Measurements from ENCODE around the gene ADCYAP1. TPM values are rescaled to one million over a fixed set of nuclear protein-coding genes. Genes with fewer than 3 reads are reported as not detected.

The ADCYAP1 gene
- total RNA-seq, 1 donor from 2014 or later, result not detected

DNA sequence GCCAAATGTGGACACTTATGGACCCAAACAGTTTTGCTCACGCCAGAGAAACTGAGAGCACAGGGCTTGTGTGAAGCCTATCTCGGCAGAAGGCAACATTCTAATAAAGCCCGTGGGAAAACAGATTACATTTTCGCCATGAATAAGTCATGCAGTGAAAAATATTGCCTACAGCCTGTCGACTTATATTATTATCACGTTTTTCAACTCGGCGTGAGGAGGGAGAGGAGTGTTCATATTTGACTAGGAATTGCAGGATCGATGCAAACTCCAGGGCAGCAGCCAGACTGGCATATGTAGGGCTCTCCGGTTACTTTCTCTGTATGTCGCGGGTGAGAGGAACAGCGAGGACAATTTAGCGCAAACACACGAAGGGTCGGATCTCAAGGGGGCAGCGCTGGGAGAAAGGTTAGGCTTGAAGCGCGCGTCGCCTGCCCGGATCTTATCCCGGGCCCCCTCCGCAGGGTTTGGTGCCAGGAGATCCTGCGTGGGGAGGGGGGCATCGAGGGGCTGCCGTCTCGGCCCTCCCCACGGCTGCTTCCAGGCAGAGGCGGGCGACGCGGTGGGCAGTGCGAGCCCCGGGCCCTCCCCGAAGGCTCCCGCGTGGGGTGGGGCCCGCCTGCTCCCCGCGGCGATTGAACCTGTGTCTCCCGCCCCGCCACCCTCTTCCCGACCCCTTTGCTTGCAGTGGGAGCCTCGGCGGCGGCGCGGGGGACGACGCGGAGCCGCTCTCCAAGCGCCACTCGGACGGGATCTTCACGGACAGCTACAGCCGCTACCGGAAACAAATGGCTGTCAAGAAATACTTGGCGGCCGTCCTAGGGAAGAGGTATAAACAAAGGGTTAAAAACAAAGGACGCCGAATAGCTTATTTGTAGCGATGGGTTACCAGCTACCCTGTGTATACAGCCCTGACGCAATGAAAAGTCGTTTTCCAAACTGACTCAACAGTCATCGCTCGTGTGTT lies 4.4 kb downstream of the ADCYAP1 start:
- intact Hi-C loops (cut with micrococcal nuclease), result loop anchor here (10.0 kb wide), 1 partner anchor 56 kb away; no protein-coding TSS in a partner anchor

DNA sequence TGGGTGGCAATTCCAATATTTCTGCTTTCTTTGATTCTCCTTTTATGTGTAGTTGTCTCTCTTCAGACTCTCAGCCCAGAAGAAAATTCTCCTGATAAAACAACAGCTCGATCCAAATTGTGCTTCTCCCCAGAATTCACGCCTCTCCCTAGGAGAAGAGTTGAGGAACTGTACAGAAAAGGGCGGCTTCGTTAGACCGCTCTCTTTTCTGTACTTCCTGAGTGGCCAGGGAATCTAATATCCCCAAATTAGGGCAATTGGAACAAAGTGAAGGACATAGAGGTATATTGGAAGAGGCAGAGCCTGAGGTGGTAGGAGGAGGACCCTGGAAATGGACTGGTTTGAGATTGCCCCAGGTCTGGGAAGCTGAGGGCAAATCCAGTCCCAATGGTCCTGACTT lies 5.6 kb downstream of the ADCYAP1 start:
- intact Hi-C loops (cut with micrococcal nuclease), result no loop called here

DNA sequence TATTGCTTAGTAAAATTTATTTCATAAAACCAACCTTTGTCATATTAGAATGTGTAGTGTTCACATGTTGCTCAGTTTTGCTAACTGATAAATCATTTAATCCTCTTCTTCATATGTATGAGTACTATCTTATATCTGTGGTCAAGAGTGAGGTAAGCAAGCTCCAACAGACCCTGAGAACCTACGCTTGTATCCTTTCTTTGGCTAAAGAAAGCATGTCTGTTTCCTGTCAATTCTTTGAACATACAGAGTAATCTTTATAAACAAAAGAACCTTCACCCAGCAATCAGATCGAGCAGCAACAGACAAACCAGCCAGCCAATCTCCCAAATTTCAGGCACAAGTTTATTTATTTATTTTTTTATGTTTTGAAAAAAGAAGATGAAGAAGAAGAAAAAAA lies 6.4 kb downstream of the ADCYAP1 start:
- intact Hi-C loops (cut with micrococcal nuclease), result no loop called here

DNA sequence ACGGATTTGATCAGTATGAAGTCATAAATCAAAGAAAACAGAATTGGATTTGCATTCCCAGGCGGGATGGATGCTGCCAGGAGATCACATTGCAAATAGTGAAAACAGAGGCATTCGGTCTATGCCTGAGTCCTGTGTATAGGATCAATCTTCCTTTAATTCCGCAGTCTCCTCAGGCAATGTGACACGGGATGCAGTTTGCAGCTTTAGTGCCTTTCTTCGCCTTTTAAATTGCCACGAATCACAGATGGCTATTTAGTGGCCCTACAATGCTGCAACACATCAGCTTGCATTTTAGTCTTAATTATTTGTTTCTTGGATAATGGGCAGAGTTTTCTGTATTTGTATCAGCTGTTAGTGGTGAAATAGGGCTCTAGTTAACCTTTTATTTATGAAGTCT lies 6.8 kb downstream of the ADCYAP1 start:
- intact Hi-C loops (cut with micrococcal nuclease), result no loop called here

DNA sequence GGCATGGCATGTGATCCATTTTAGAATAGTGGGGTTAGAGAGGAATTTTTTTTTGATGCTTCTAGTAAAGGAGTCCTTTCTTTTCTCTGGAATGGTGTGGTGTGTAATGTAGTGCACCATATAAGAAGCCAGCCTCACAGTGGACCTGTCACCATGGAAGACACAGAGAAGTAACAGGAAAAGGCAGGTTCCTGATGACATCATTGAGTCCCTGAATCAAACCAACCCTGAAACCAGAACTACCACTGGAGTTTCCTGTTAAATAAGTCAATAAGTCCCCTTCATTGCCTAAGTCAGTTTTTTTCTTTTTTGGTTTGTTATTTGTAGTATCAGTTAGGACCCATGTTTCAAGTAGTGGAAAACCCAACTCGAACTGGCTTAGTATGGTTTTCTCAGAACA lies 11.9 kb downstream of the ADCYAP1 start:
- intact Hi-C loops (cut with micrococcal nuclease), result no loop called here

DNA sequence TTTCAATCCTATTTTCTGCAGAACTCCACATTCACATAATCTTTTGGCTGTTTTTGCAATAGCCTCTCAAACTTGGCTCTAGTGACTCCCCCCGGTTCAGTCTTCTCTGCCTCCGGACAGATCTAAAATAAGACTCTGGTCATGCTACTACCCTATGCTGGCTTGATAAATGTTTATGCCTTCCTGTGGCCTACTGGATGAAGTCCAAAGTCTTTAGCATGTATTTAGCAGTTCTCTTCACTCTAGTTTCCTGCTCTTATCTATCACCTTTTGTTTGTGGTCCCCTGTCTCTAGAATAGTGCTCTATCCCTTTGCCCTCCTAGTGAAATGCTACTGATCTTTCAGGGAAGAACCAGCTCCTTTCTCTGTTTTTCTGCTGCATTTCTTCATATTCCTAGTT lies 14.4 kb downstream of the ADCYAP1 start:
- intact Hi-C loops (cut with micrococcal nuclease), result no loop called here

DNA sequence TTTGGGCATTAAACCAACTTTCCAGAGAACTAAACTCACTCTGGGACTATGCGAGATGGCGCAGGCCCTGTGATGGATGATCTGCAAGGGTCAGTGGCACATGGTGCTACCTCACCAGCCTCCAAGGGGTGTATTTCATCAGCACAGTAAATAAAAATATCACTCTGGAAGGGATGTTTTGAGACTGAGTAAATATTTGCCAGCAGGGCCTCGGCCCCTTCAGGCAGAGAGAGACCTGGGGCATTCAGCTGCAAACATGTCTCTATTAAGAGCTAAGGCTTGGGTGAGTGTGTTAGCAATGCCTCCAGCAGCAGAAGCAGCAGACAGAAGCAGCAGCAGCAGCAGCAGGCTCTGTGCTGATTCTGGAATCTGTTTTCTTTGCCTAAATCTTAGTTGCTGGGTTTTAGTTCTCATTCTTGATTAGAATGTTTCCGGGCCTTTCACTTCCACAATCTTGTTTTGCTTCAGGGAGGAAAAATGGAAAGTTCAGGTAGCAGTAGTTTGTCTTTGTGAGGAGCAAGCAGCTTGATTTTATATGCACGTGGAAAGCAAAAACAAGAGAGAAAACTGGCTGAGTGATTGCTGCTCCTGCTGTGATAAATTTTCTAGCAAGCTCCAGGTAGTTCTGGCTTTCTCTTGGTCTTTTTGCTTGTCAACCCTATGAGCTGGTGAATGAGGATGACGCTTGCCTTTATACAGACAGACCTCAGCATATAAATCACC lies 18.6 kb downstream of the ADCYAP1 start:
- intact Hi-C loops (cut with micrococcal nuclease), result no loop called here

DNA sequence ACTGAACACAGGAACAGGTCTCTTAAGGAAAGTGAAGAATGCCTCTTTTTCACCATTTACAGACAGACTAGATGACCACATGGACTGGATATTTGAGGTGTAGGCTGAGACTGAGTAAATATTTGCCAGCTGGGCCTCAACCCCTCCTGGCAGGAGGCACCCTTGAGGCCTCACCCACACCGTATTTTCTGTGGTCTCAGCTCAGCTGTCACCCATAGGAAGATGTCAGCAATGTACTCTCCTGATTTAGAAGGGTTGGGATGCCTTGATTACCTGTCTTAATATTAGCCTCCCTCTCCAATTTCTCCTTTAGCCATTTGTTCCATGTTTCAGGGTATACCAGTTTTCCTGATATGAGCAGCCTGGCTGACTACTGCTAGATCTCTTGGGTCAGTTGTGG lies 20.3 kb downstream of the ADCYAP1 start:
- intact Hi-C loops (cut with micrococcal nuclease), result no loop called here

DNA sequence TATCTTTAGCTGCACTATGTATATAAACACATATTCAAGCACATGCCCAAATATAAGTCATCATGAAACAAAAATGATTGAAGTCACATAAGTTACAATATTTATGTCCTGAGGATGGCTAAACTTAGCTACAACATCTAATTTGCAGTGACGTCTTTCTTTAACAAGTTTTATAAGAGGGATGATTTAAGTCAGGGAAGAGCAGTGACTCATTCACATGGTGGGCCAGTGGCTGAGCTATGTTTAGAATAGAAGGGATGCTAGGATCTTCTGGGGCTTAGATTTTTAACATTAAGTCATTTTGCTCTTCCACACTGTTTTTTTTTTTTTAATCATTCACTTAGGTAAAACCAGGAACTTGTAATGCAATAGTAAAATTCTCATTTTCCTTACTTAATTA lies 22.3 kb downstream of the ADCYAP1 start:
- intact Hi-C loops (cut with micrococcal nuclease), result no loop called here

DNA sequence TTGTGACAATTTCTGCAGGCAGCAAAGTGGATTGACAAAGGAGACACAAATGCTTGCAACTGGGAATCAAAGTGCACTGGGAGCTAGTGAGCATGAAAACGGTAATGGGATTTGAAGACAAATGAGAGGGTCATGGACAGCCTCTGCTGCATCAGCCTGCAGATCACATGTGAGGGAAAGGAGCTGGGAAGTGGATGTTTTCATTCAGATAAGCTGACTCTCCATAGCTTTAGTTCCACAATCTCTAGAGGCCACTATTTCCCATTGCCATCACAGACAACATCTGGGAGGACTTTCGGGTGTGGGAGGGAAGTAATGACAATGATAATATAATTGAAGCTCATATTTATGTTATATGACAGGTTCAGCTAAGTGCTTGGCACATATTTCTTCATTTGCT lies 28.4 kb downstream of the ADCYAP1 start:
- intact Hi-C loops (cut with micrococcal nuclease), result no loop called here

DNA sequence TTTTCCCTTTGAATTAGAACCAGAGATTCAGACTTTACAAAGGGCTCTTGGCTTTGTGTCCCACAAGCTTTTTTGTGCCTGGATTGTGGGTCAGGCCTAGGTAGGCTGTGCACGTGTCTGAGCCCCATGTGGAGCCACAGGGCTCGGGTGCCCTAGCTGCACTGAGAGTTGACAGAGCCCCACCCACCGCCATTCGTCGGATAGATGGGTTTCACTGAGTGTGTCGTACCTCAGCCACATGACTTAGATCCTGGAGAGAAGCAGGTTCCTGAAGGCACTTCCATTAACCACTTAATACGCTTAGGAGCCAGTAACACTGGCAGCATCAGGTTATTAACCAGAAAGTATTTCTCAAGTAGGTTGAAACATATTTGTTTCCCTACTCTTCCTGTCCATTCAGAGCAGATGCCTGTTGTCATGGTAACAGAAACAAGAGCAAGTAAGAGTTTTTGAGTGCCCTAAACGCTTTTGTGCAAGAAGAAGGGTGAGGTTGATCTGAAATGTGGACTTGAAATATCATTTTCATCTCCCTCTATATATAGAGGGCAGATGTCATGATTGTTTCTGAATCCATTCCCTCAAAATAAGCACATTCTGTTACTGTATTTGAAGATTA lies 30.0 kb downstream of the ADCYAP1 start:
- intact Hi-C loops (cut with micrococcal nuclease), result no loop called here

DNA sequence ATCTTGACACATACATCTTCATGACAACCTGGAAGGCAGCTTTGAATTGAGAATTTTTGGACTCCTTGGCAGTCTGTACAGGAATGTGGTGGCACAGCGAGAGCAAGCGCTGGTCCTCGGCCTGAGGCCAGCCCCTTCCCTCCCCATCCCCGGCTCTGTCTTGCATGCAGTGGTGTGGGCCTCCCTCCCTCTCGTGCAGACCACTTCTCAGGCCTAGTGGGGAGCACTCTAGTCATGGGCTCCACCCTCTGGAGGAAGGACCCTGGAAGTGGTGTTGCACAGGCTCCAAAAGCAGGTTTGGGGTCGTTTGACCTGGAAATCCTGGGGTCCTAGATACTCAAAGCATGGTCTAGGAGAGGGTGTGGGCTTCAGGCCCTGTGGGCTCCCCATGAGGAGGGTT lies 32.3 kb downstream of the ADCYAP1 start:
- intact Hi-C loops (cut with micrococcal nuclease), result no loop called here

DNA sequence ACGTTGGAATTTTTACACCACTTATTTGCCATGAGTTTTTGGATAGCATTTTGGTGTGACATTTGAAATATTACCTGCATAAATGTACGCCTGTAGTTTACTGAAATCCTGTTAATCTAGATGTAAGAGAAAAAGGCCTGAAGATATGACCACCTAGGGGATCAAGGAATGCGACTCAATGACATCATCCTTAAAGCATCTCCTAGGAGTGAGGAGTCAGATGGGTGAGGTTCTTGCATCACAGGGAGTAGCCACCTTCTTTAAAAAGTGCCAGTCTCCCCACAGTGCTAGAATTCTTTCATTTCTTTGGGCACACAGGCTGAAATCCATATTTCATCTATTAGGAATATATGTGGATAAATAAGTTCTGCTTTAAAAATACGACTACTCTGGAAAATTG lies 34.5 kb downstream of the ADCYAP1 start:
- intact Hi-C loops (cut with micrococcal nuclease), result no loop called here

DNA sequence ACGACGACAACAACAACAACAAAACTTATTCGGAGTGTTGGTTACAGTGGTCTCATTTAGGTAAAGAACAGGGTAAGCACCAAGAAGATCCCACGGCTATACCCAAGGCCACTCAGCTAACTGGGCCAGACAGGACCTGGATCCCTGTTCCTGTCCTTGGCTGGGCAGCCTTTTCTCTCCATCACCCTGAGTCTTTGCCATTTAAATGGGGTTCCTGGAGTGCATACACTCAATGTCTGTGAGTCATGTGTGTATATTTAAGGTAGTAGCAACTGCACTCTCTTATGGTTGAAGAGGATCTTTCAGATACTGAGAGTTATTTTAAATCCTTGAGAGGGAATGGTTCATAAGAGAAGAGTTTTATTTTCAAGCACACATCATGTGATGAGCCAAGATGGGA lies 35.3 kb downstream of the ADCYAP1 start:
- intact Hi-C loops (cut with micrococcal nuclease), result no loop called here

DNA sequence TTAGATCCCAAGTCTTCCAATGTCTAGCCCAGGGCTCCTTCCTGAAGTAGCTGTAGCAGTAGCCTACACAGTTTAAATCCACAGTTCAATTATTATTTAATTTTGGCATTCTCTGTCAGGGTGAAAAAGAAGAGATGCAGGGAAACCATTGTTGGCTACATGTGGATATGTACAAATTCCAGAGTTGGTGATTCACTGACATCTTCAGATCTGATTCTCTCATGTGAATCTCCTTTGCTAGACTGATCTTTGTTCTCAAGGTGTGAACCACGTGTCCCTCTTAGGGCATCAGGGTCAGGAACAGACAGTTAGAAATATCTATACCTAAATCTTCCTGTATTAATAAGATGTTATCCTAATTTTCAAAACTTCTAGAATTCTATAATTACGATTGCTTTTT lies 36.7 kb downstream of the ADCYAP1 start:
- intact Hi-C loops (cut with micrococcal nuclease), result no loop called here

DNA sequence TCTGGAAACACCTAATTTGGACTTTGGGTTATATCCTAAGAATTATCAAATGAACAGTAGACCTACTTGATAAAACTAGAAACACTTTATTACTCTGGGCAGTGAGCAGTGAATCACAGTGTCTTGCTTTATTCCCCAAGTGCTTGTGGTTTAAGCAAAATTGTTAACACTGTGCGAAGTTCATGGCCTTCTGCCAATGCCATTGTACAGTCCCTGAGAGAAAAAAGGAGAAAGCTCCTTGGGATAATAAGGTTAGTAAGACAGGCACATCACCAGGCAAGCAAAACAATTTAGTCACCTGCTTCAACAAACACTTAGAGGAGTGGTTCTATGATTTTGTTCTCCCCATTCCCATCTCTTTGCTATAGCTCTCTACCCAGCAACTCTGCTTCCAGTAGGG lies 39.8 kb downstream of the ADCYAP1 start:
- intact Hi-C loops (cut with micrococcal nuclease), result no loop called here

DNA sequence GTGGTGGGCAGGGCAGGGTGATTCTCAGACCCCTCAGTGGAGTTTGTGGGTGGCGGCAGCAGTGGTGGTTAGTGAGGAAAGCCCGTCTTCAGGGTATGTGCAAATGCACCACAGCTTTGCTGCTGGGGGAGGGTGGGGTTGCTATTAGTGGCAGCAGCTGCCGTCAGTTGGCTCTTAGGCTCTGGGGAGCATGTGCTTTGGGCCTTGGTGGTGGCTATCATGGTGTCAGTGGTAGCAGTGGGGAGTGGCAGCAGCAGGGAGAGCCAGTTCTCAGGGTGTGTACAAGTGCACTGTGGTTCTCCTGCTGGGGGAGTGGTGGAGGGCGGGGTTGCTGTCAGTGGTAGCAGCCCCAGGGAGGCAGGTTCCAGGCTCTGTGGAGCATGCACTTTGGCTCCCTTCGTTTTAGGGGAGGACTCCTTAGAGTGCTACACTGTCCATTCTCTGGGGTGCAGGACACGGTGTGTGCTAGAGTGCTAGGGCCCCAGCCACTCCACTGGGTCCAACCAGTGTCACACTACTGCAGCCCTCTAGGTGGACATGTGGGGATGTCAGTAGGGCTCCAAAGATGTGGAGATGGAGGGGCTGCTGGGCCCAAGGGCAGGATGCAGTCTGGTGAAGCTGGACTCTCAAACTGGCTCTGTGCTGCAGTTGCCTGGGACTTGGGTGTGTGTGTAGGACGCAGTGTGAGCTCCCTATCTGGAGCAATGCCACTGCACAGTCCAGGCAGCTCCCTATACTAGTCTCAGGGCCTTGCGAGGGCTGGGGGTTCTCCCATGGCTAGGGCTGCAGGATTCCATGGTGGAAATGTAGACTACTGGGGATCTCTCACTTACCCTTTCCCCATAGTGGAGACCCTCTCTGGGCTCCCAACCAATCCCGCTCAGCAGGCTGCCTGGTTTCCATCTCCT lies 45.3 kb downstream of the ADCYAP1 start:
- intact Hi-C loops (cut with micrococcal nuclease), result no loop called here

DNA sequence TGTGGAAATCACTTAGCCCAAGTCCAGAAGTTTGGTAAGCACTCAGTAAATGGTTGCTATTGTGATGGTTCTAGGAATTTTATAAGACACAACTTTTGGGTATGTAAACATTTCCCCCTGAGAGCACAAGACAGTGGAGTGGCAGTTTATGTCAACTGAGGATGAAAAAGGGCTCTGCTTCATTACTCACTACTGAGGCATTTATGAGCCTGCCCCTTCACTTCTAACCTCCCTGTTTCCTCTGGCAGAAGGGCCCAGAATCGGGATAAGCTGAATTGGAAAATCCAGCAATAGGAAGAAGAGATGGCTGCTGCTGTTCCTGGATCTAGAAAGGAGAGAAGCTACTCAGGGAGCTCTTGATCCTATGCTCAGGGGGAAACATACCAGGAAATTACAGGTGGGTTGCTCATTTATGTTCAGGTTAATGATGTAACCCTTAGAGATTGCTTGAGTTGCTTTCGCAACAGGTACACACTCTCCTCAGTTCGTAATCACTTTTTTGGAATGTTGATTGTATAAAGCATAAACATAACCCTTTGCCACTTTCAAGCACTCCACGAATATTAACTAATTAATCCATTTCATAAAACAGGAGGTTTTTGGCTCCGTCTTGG lies 46.3 kb downstream of the ADCYAP1 start:
- intact Hi-C loops (cut with micrococcal nuclease), result no loop called here

DNA sequence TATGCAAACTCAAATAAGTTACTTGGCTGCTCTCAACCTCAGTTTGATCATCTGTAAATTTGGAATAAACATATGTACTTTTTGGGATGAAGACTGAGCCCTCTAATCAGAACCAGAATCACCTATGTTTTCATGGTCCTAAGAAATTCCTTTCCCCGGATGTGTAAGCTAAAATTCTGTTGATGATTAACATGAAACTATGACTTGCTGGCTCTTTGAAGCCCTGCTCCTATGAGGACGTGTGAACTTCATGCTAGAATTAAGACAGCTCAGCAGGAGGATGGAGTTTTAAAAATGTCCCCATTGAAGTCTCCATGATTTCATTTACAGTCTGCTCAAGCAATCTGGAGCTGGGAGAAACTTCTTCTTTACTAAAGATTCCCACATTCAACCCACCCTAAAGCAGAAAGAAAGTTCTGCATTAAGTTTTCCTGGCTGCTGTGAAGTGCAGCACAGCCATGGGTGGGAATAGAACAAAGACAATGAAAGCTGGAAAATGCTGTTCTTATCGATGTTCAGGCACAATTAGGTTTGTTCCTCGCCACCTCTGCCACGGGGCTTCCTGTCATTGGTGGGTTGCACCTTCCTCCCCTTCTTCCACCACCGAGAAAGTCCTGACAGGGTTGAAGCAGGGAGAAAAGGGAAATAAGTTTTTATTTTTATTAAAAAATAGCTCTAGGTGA lies 50.9 kb downstream of the ADCYAP1 start:
- intact Hi-C loops (cut with micrococcal nuclease), result no loop called here

DNA sequence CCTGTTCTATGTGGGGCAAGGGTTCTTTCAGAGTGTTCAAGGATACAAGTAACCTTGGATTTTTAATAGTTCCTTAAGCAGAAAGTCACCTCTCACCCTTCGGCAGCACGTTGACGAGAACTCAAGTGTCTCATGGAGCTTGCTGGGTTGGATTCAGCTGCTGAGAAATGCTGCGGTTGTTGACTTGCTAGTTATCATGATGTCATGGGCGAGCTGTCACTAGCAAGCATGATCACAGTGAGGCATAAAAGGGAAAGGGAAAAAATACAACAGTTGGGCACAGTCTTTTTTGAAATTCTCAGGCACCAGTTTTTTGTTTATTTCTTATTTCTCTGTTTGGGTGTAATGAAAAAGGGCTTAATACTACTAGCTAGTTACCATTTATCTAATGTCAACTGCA lies 53.2 kb downstream of the ADCYAP1 start:
- intact Hi-C loops (cut with micrococcal nuclease), result no loop called here

Data from T-helper 2 cell treated with Interferon-gamma antibody and Interleukin-4, amounts not matched to agents 100 ng/mL and 5 ng/mL, for 36 hours (primary cell).